ENCODE results near the gene PGF. TPM values are rescaled to one million over a fixed set of nuclear protein-coding genes. Genes with fewer than 3 reads are reported as not detected.

The PGF gene
- total RNA-seq, 1 donor: 0.86 TPM

GRCh38 chr14:74978416-74978947, 23.1 kb upstream of the PGF start:
- no peak overlapping the region for H3K4me3 ChIP-seq (ENCODE audit: low read depth, low read length)
- TF ChIP-seq, protein P1, sequence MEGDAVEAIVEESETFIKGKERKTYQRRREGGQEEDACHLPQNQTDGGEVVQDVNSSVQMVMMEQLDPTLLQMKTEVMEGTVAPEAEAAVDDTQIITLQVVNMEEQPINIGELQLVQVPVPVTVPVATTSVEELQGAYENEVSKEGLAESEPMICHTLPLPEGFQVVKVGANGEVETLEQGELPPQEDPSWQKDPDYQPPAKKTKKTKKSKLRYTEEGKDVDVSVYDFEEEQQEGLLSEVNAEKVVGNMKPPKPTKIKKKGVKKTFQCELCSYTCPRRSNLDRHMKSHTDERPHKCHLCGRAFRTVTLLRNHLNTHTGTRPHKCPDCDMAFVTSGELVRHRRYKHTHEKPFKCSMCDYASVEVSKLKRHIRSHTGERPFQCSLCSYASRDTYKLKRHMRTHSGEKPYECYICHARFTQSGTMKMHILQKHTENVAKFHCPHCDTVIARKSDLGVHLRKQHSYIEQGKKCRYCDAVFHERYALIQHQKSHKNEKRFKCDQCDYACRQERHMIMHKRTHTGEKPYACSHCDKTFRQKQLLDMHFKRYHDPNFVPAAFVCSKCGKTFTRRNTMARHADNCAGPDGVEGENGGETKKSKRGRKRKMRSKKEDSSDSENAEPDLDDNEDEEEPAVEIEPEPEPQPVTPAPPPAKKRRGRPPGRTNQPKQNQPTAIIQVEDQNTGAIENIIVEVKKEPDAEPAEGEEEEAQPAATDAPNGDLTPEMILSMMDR (IDR thresholded peaks at IDR 0.05; ENCODE audit: insufficient read depth, low read depth, low read length): no peak
- peak; percentile 22 for DNase-seq (ENCODE audit: low read depth)

- TF ChIP-seq, protein P1 (IDR thresholded peaks at IDR 0.05; ENCODE audit: insufficient read depth, low read depth, low read length): no peak
- H3K4me3 ChIP-seq (ENCODE audit: low read depth, low read length): no peak overlapping the region
- peak; percentile 8 for DNase-seq (ENCODE audit: low read depth)
Observed at GRCh38 chr14:74977901-74978385, 22.5 kb upstream of the PGF start.

DNA sequence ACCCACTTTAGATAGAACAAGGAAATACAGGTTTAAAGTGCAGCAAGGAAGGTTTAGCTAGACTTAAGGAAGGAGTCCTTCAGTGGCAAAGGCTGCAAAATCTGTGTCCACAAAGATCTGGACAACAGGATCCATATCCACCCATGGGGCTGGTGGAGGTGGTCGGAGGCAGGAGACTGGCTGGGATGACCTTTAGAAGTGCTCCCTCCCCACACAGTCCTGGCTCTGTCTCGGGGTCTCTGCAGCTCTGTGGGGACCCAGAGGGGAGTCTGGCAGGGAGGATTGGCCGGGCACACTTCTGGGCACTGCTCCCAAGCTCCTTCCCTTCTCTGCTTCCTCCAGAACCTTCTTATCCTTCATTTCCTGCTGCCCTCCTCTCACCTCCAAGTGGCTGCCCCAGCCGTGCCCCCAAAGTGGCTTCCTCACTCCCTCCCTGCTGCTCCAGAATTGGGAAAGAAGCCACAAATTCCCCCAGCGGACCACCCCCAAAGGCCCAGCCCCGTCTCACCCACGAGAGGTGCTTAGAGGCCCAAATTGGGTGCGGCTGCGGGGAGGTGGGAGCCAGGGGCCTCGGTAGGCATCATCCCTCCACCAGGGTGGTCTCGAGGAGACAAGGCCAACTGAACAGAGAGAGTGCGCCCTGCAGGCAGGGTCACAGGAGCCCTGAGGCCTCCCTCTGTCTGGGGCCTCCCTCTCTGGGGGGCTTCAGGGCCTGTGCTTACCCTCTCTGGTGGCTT, 21.9 kb upstream of the PGF start:
- TF ChIP-seq, protein P1 (IDR thresholded peaks at IDR 0.05; ENCODE audit: insufficient read depth, low read depth, low read length): no peak
- DNase-seq (ENCODE audit: low read depth): no peak

GRCh38 chr14:74976264-74977113, 21.1 kb upstream of the PGF start:
- H3K4me3 ChIP-seq (ENCODE audit: low read depth, low read length): no peak overlapping the region
- DNase-seq (ENCODE audit: low read depth): no peak

More for the DNA sequence above, 21.9 kb upstream of the PGF start:
- H3K4me3 ChIP-seq (ENCODE audit: low read depth, low read length): no peak overlapping the region

GRCh38 chr14:74975059-74975810, 19.8 kb upstream of the PGF start:
- H3K4me3 ChIP-seq (ENCODE audit: low read depth, low read length): no peak overlapping the region
- DNase-seq (ENCODE audit: low read depth): no peak
- TF ChIP-seq, protein P1 (IDR thresholded peaks at IDR 0.05; ENCODE audit: insufficient read depth, low read depth, low read length): no peak

More at GRCh38 chr14:74976264-74977113, 21.1 kb upstream of the PGF start:
- TF ChIP-seq, protein P1 (IDR thresholded peaks at IDR 0.05; ENCODE audit: insufficient read depth, low read depth, low read length): no peak

- DNase-seq (ENCODE audit: low read depth): no peak
- TF ChIP-seq, protein P1 (IDR thresholded peaks at IDR 0.05; ENCODE audit: insufficient read depth, low read depth, low read length): no peak
- no peak overlapping the region for H3K4me3 ChIP-seq (ENCODE audit: low read depth, low read length)
Observed at GRCh38 chr14:74974364-74975058, 19.1 kb upstream of the PGF start.

All from fibroblast of villous mesenchyme (primary cell).